ENCODE data around the gene KAT6B. TPM values are rescaled to one million over a fixed set of nuclear protein-coding genes. Genes with fewer than 3 reads are reported as not detected.

Gene KAT6B
- total RNA-seq, 2 experiments from 2014 or later = 23.1 to 26.9 TPM

- Mint-ChIP-seq H3K9me3 (no peaks in the 10 kb centered on the region), H3K27me3 (no peaks in the 10 kb centered on the region), H3K27ac (no peak overlapping the region), H3K4me1 (peaks cover 23% of the 10 kb centered on the region), H3K36me3 (ENCODE audit: low read depth) (peaks cover 19% of the 10 kb centered on the region), H3K4me3 (no peak overlapping the region)
- DNase-seq = no peak
- CTCF ChIA-PET = interaction anchor here (1.2 kb wide), 1 partner anchor 8 kb away, joined by 4 read pairs; no protein-coding TSS in a partner anchor
- POLR2A ChIA-PET = no interaction called here
Observed at GRCh38 chr10:74995806-74996205, 169.4 kb downstream of the KAT6B start.

DNA sequence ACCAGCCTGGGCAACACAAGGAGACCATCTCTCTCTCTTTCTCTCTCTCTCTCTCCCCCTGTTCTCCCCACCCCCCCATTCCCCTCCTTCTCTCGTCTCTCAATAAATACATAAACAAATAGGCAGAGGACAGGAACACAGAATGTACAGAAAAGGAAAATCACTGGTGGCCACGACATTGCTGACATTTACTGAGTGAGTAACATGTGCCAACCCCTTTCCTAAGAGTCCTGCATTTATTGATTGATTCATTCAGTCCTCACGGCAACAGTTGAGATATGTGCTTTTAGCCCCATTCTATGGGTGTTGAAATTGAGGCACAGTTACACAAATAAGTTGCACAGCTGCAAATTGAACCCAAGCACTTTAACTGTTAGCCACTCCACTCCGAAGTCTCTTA is 170.8 kb downstream of the KAT6B start:
- DNase-seq = no peak
- no peaks in the 10 kb centered on the region for H3K27me3 Mint-ChIP-seq
- ChIA-PET POLR2A (no interaction called here), CTCF (interaction anchor here (0.6 kb wide), 1 partner anchor 55 kb away, joined by 3 read pairs; no protein-coding TSS in a partner anchor)
- H3K36me3 Mint-ChIP-seq (ENCODE audit: low read depth) = peaks cover 15% of the 10 kb centered on the region
- no peak overlapping the region for H3K27ac Mint-ChIP-seq
- H3K4me1 Mint-ChIP-seq = peaks cover 19% of the 10 kb centered on the region
- H3K4me3 Mint-ChIP-seq = no peak overlapping the region
- H3K9me3 Mint-ChIP-seq = no peaks in the 10 kb centered on the region

- Mint-ChIP-seq H3K36me3 (ENCODE audit: low read depth) (peaks cover 6% of the 10 kb centered on the region), H3K4me3 (no peak overlapping the region), H3K27me3 (no peaks in the 10 kb centered on the region), H3K4me1 (peaks cover 11% of the 10 kb centered on the region), H3K27ac (no peak overlapping the region), H3K9me3 (no peaks in the 10 kb centered on the region)
- CTCF ChIA-PET = interaction anchor here (1.3 kb wide), 1 partner anchor 12 kb away, joined by 5 read pairs; no protein-coding TSS in a partner anchor
- DNase-seq = no peak
- POLR2A ChIA-PET = interaction anchor here (0.6 to 0.7 kb wide), 2 partner anchors 87 to 130 kb away, joined by 3 read pairs; no protein-coding TSS in a partner anchor
Observed at GRCh38 chr10:75000748-75001321, 174.4 kb downstream of the KAT6B start.

GRCh38 chr10:75001715-75002350 is 175.4 kb downstream of the KAT6B start:
- peaks cover 7% of the 10 kb centered on the region for H3K4me1 Mint-ChIP-seq
- no peak overlapping the region for H3K27ac Mint-ChIP-seq
- H3K9me3 Mint-ChIP-seq = no peaks in the 10 kb centered on the region
- no peak for DNase-seq
- no peaks in the 10 kb centered on the region for H3K27me3 Mint-ChIP-seq
- CTCF ChIA-PET = interaction anchor here (0.6 to 1.3 kb wide), 4 partner anchors 12 to 115 kb away, joined by 3 to 5 read pairs (median 3); no protein-coding TSS in a partner anchor
- no peak overlapping the region for H3K4me3 Mint-ChIP-seq
- peaks cover 2% of the 10 kb centered on the region for H3K36me3 Mint-ChIP-seq (ENCODE audit: low read depth)
- POLR2A ChIA-PET = no interaction called here

GRCh38 chr10:75002351-75002725 is 175.9 kb downstream of the KAT6B start:
- CTCF ChIA-PET = interaction anchor here (0.7 to 1.3 kb wide), 3 partner anchors 11 to 116 kb away, joined by 3 to 5 read pairs (median 3); no protein-coding TSS in a partner anchor
- Mint-ChIP-seq H3K36me3 (ENCODE audit: low read depth) (peaks cover 5% of the 10 kb centered on the region), H3K9me3 (no peaks in the 10 kb centered on the region), H3K27ac (no peak overlapping the region), H3K4me3 (no peak overlapping the region), H3K27me3 (no peaks in the 10 kb centered on the region), H3K4me1 (peaks cover 11% of the 10 kb centered on the region)
- DNase-seq = no peak
- POLR2A ChIA-PET = no interaction called here

GRCh38 chr10:75002967-75003594 is 176.7 kb downstream of the KAT6B start:
- Mint-ChIP-seq H3K27ac (no peak overlapping the region), H3K4me1 (peaks cover 18% of the 10 kb centered on the region), H3K9me3 (no peaks in the 10 kb centered on the region), H3K4me3 (no peak overlapping the region), H3K36me3 (ENCODE audit: low read depth) (peaks cover 5% of the 10 kb centered on the region), H3K27me3 (no peaks in the 10 kb centered on the region)
- CTCF ChIA-PET = interaction anchor here (1.2 kb wide), 1 partner anchor 18 kb away, joined by 3 read pairs; no protein-coding TSS in a partner anchor
- POLR2A ChIA-PET = no interaction called here
- DNase-seq = no peak

GRCh38 chr10:75003891-75004290 is 177.5 kb downstream of the KAT6B start:
- no peak overlapping the region for H3K4me3 Mint-ChIP-seq
- ChIA-PET POLR2A (no interaction called here), CTCF (interaction anchor here (1.2 kb wide), 1 partner anchor 8 kb away, joined by 4 read pairs; no protein-coding TSS in a partner anchor)
- H3K9me3 Mint-ChIP-seq = no peaks in the 10 kb centered on the region
- H3K36me3 Mint-ChIP-seq (ENCODE audit: low read depth) = peaks cover 5% of the 10 kb centered on the region
- H3K27me3 Mint-ChIP-seq = no peaks in the 10 kb centered on the region
- DNase-seq = no peak
- H3K4me1 Mint-ChIP-seq = peaks cover 25% of the 10 kb centered on the region
- no peak overlapping the region for H3K27ac Mint-ChIP-seq

DNA sequence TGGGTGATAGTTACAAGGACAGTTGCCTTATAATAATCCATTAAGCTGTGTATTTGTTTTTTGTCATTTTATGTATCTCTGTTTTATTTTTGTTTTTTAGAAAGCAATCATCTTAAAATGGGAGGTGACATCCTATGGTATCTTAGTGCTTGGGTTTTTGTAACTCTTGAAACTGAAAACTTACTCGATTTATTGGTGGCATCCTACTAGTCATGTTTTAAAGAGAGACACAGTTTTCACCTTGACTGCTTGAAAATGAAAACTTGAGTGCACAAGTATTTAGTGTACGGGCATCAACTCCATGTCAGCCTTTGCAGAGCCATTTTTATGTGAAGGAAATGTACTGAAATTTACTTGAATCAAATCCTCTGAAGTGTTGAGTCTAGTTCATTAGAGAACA is 181.2 kb downstream of the KAT6B start:
- Mint-ChIP-seq H3K4me1 (peaks cover 33% of the 10 kb centered on the region), H3K27me3 (no peaks in the 10 kb centered on the region), H3K4me3 (peak overlapping the region; percentile 33), H3K36me3 (ENCODE audit: low read depth) (peaks cover 12% of the 10 kb centered on the region), H3K27ac (peak overlapping the region; percentile 55), H3K9me3 (no peaks in the 10 kb centered on the region)
- ChIA-PET CTCF (interaction anchor here (0.7 to 1.2 kb wide), 2 partner anchors 9 to 15 kb away, joined by 3 read pairs; no protein-coding TSS in a partner anchor), POLR2A (no interaction called here)
- DNase-seq = no peak

- Mint-ChIP-seq H3K4me3 (no peak overlapping the region), H3K27ac (peak overlapping the region; percentile 63), H3K36me3 (ENCODE audit: low read depth) (peaks cover 21% of the 10 kb centered on the region), H3K27me3 (no peaks in the 10 kb centered on the region), H3K9me3 (peaks cover under 1% of the 10 kb centered on the region), H3K4me1 (peaks cover 45% of the 10 kb centered on the region)
- DNase-seq = no peak
- ChIA-PET CTCF (interaction anchor here (0.6 to 1.3 kb wide), 4 partner anchors 12 to 24 kb away, joined by 3 to 4 read pairs (median 4); no protein-coding TSS in a partner anchor), POLR2A (no interaction called here)
Observed at GRCh38 chr10:75008952-75009351, 182.6 kb downstream of the KAT6B start.

- Mint-ChIP-seq H3K4me3 (no peak overlapping the region), H3K36me3 (ENCODE audit: low read depth) (peaks cover 23% of the 10 kb centered on the region), H3K27ac (peak overlapping the region; percentile 28), H3K27me3 (no peaks in the 10 kb centered on the region), H3K9me3 (peaks cover 2% of the 10 kb centered on the region), H3K4me1 (peaks cover 48% of the 10 kb centered on the region)
- no peak for DNase-seq
- ChIA-PET POLR2A (no interaction called here), CTCF (interaction anchor here (0.6 to 1.0 kb wide), 3 partner anchors 12 to 24 kb away, joined by 3 to 4 read pairs (median 3); no protein-coding TSS in a partner anchor)
Observed at GRCh38 chr10:75009426-75009825, 183.0 kb downstream of the KAT6B start.

GRCh38 chr10:75010373-75010772 is 184.0 kb downstream of the KAT6B start:
- peaks cover 23% of the 10 kb centered on the region for H3K36me3 Mint-ChIP-seq (ENCODE audit: low read depth)
- H3K4me3 Mint-ChIP-seq = no peak overlapping the region
- no peak for DNase-seq
- H3K4me1 Mint-ChIP-seq = peaks cover 57% of the 10 kb centered on the region
- no peaks in the 10 kb centered on the region for H3K27me3 Mint-ChIP-seq
- POLR2A ChIA-PET = no interaction called here
- H3K27ac Mint-ChIP-seq = no peak overlapping the region
- CTCF ChIA-PET = no interaction called here
- peaks cover 2% of the 10 kb centered on the region for H3K9me3 Mint-ChIP-seq

GRCh38 chr10:75011221-75011620 is 184.8 kb downstream of the KAT6B start:
- Mint-ChIP-seq H3K4me3 (no peak overlapping the region), H3K9me3 (peaks cover 2% of the 10 kb centered on the region), H3K27ac (no peak overlapping the region), H3K36me3 (ENCODE audit: low read depth) (peaks cover 25% of the 10 kb centered on the region), H3K4me1 (peaks cover 62% of the 10 kb centered on the region), H3K27me3 (no peaks in the 10 kb centered on the region)
- DNase-seq = no peak
- ChIA-PET POLR2A (no interaction called here), CTCF (no interaction called here)

DNA sequence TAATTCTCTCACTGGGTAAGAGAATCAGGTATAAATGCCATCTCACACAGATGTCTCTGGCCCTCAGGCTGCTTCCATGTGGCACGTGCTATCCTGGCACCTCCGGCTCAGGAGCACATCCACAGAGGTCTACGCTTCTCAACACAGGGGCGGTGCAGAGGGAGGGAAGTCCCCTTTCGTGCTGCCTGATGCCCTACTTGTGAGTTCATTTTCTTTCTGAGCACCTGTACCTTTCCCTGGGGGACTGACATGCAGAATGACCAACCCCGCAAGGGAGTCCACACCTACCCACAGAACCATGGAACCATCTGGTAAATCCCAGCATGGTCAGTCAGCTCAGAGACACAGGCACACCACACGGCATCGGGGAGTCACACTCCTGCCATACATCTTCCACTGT is 186.1 kb downstream of the KAT6B start:
- no peak overlapping the region for H3K4me3 Mint-ChIP-seq
- ChIA-PET CTCF (interaction anchor here (0.6 kb wide), 1 partner anchor 144 kb away, joined by 3 read pairs; no protein-coding TSS in a partner anchor), POLR2A (no interaction called here)
- peaks cover 24% of the 10 kb centered on the region for H3K36me3 Mint-ChIP-seq (ENCODE audit: low read depth)
- H3K9me3 Mint-ChIP-seq = peaks cover 2% of the 10 kb centered on the region
- DNase-seq = no peak
- H3K27ac Mint-ChIP-seq = no peak overlapping the region
- H3K4me1 Mint-ChIP-seq = peaks cover 58% of the 10 kb centered on the region
- H3K27me3 Mint-ChIP-seq = no peaks in the 10 kb centered on the region

Data from activated CD4-positive, alpha-beta T cell treated with anti-CD3 and anti-CD28 coated beads, Interleukin-2, amount 10 ng/mL, durations not matched to agents 7 days and 5 days (primary cell).